Endometrial microvascular endothelial cells (primary cell): ENCODE data around the gene KCNK7. TPM values are rescaled to one million over a fixed set of nuclear protein-coding genes. Genes with fewer than 3 reads are reported as not detected.

ENCODE experiments used
- in situ Hi-C: cut with HindIII; loops from 2 replicates; pipeline ENCODE4 v1.10.0; 2017; ENCODE audit warnings: low sequenced_read_pairs, low pct_unique_long_range_greater_than_20kb; ENCODE audit errors: inconsistent ontology term
- total RNA-seq: library from RNA; depleted of rRNA; stranded (reverse); fragments of >200 nt; gene quantifications from one replicate; pipeline ENCODE4 v1.2.3, GENCODE V29; 2015; ENCODE audit errors: inconsistent ontology term

Gene KCNK7
- total RNA-seq, 1 donor from 2014 or later, result 2.3 TPM

GRCh38 chr11:65551572-65552387 is 43.8 kb downstream of the KCNK7 start:
- in situ Hi-C loops, result no loop called here

- in situ Hi-C loops, result no loop called here
Observed at GRCh38 chr11:65549096-65549495, 46.5 kb downstream of the KCNK7 start.

DNA sequence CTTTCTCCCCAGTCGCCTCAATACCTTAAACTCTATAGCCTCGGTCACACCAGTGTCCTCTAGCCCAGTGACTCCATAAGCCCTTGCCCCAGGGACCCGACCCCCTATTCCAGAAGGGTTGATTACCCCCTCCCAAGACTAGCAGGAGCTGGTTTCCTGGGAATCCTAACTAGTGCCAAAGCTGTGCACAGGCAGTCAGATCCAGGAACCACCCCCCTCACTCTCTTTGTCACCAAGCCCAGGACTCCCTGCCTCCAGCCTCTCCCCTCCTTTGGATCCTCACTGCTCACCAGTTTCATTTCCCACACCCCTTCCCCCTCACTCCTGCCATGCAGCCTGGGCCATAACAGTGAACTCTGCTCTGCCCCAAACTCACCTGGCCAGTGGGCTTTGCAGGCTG is 47.2 kb downstream of the KCNK7 start:
- in situ Hi-C loops, result no loop called here

DNA sequence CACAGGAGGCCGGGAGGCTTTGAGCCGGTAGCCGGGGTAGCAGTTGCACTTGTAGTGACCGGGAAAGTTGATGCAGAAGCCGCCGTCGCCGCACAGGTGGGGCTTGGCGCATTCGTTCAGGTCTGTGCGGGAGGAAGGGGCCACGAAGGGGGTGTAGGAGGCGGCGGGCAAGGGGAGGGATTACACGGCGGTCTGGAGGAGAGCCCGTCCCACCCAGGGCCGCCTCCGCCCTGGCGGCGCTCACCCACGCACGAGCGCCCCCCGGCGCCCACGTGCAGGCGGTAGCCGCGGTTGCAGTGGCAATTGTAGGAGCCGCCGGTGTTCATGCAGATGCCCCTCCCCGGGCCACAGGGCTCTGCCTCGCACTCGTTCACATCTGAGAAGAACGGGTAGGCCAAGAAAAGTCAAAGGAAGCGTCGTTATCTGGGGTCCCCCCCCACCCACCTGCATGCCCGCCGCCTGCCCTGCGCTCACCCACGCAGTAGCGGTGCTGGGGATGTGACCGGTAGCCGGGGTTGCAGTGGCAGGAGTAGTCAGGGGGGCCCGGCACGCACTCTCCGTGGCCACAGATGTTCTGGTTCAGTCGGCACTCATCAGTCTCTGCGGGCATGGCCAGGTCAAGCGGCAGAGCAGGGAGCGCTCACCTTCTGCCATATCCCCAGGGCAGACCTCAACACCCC is 48.0 kb downstream of the KCNK7 start:
- in situ Hi-C loops, result no loop called here

- in situ Hi-C loops, result no loop called here
Observed at GRCh38 chr11:65546217-65546958, 49.2 kb downstream of the KCNK7 start.

- in situ Hi-C loops, result no loop called here
Observed at GRCh38 chr11:65545853-65546216, 49.8 kb downstream of the KCNK7 start.

Other genes with a start within 250 kb of the KCNK7 start
- gene TIGD3, start 241.0 kb downstream of the KCNK7 start, total RNA-seq, result not detected
- gene SLC25A45, start 213.2 kb downstream of the KCNK7 start, total RNA-seq, result 2.8 TPM
- 103 TPM for gene FRMD8, start 209.2 kb downstream of the KCNK7 start, total RNA-seq
- 14.8 TPM for gene NEAT1, start 173.0 kb downstream of the KCNK7 start, total RNA-seq
- gene MALAT1, start 96.8 kb downstream of the KCNK7 start, total RNA-seq, result 1,401 TPM
- gene SCYL1, start 70.7 kb downstream of the KCNK7 start, total RNA-seq, result 110 TPM
- 42.3 TPM for gene LTBP3, start 37.4 kb downstream of the KCNK7 start, total RNA-seq
- 85.7 TPM for gene ZNRD2, start 25.3 kb downstream of the KCNK7 start, total RNA-seq
- 34.1 TPM for gene FAM89B, start 23.3 kb downstream of the KCNK7 start, total RNA-seq
- 50.5 TPM for gene EHBP1L1, start 19.7 kb downstream of the KCNK7 start, total RNA-seq
- gene MAP3K11, start 18.4 kb upstream of the KCNK7 start, total RNA-seq, result 101 TPM
- 44.9 TPM for gene PCNX3, start 20.0 kb upstream of the KCNK7 start, total RNA-seq
- 53.4 TPM for gene SIPA1, start 42.3 kb upstream of the KCNK7 start, total RNA-seq
- gene RELA, start 67.1 kb upstream of the KCNK7 start, total RNA-seq, result 69.7 TPM
- gene KAT5, start 116.5 kb upstream of the KCNK7 start, total RNA-seq, result 34.0 TPM
- 110 TPM for gene RNASEH2C, start 125.0 kb upstream of the KCNK7 start, total RNA-seq
- gene AP5B1, start 185.2 kb upstream of the KCNK7 start, total RNA-seq, result 8.5 TPM
- not detected for gene OVOL1, start 191.3 kb upstream of the KCNK7 start, total RNA-seq
- gene SNX32, start 238.2 kb upstream of the KCNK7 start, total RNA-seq, result not detected